ENCODE data around the gene JAGN1. TPM values are rescaled to one million over a fixed set of nuclear protein-coding genes. Genes with fewer than 3 reads are reported as not detected.

JAGN1 gene
- total and polyA plus RNA-seq, 9 of the 15 experiments (the other 6 are each of a cell fraction or from before 2014, with no cell fraction given), result 31.6 to 77.8 (median 40.3) TPM

DNA sequence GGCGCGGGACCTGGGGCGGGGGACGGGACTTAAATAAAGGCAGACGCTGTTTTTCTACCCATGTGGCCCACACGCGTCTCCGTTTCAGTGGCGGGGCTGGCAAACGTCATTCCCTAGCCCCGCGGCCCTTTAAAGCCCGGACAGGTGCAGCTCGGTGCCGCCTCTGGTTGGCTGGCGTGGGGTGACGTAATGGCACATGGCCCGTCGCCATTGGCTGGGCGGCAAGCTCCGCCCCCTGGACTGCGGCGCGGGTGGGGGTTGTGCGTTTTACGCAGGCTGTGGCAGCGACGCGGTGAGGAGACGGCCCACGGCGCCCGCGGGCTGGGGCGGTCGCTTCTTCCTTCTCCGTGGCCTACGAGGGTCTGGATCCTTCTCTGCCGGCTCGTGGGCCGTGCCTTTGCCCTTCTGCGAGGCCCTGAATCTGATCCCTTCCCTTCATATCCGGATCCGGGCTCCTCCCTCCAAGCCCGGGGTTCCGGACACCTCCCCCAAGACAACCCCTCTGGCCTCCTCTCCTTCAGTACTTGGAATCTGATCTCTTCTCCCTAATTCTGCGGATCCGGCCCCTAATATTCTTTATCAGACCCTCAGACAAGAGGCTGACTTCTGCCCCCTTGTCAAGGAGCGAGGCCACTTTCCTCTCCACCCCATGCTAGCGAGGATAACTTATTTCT lies 43.3 kb downstream of the JAGN1 start, which contains the start of gene CRELD1 (continued):
- TF ChIP-seq, protein P1, sequence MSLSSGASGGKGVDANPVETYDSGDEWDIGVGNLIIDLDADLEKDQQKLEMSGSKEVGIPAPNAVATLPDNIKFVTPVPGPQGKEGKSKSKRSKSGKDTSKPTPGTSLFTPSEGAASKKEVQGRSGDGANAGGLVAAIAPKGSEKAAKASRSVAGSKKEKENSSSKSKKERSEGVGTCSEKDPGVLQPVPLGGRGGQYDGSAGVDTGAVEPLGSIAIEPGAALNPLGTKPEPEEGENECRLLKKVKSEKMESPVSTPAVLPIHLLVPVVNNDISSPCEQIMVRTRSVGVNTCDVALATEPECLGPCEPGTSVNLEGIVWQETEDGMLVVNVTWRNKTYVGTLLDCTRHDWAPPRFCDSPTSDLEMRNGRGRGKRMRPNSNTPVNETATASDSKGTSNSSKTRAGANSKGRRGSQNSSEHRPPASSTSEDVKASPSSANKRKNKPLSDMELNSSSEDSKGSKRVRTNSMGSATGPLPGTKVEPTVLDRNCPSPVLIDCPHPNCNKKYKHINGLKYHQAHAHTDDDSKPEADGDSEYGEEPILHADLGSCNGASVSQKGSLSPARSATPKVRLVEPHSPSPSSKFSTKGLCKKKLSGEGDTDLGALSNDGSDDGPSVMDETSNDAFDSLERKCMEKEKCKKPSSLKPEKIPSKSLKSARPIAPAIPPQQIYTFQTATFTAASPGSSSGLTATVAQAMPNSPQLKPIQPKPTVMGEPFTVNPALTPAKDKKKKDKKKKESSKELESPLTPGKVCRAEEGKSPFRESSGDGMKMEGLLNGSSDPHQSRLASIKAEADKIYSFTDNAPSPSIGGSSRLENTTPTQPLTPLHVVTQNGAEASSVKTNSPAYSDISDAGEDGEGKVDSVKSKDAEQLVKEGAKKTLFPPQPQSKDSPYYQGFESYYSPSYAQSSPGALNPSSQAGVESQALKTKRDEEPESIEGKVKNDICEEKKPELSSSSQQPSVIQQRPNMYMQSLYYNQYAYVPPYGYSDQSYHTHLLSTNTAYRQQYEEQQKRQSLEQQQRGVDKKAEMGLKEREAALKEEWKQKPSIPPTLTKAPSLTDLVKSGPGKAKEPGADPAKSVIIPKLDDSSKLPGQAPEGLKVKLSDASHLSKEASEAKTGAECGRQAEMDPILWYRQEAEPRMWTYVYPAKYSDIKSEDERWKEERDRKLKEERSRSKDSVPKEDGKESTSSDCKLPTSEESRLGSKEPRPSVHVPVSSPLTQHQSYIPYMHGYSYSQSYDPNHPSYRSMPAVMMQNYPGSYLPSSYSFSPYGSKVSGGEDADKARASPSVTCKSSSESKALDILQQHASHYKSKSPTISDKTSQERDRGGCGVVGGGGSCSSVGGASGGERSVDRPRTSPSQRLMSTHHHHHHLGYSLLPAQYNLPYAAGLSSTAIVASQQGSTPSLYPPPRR (CRISPR knock-in tag; IDR thresholded peaks at IDR 0.05; ENCODE audit: borderline replicate concordance), result no peak
- TF ChIP-seq, protein P2, sequence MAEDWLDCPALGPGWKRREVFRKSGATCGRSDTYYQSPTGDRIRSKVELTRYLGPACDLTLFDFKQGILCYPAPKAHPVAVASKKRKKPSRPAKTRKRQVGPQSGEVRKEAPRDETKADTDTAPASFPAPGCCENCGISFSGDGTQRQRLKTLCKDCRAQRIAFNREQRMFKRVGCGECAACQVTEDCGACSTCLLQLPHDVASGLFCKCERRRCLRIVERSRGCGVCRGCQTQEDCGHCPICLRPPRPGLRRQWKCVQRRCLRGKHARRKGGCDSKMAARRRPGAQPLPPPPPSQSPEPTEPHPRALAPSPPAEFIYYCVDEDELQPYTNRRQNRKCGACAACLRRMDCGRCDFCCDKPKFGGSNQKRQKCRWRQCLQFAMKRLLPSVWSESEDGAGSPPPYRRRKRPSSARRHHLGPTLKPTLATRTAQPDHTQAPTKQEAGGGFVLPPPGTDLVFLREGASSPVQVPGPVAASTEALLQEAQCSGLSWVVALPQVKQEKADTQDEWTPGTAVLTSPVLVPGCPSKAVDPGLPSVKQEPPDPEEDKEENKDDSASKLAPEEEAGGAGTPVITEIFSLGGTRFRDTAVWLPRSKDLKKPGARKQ (CRISPR knock-in tag; IDR thresholded peaks at IDR 0.05), result no peak
- TF ChIP-seq, protein P3, sequence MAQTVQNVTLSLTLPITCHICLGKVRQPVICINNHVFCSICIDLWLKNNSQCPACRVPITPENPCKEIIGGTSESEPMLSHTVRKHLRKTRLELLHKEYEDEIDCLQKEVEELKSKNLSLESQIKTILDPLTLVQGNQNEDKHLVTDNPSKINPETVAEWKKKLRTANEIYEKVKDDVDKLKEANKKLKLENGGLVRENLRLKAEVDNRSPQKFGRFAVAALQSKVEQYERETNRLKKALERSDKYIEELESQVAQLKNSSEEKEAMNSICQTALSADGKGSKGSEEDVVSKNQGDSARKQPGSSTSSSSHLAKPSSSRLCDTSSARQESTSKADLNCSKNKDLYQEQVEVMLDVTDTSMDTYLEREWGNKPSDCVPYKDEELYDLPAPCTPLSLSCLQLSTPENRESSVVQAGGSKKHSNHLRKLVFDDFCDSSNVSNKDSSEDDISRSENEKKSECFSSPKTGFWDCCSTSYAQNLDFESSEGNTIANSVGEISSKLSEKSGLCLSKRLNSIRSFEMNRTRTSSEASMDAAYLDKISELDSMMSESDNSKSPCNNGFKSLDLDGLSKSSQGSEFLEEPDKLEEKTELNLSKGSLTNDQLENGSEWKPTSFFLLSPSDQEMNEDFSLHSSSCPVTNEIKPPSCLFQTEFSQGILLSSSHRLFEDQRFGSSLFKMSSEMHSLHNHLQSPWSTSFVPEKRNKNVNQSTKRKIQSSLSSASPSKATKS (CRISPR knock-in tag; IDR thresholded peaks at IDR 0.05), result no peak
- TF ChIP-seq KLF6 (CRISPR knock-in tag; IDR thresholded peaks at IDR 0.05; ENCODE audit: borderline replicate concordance) (no peak), HCFC1 (IDR thresholded peaks at IDR 0.05; ENCODE audit: low read depth, low read length) (peak; percentile 34), PCBP1 (IDR thresholded peaks at IDR 0.05; ENCODE audit: low read depth, low read length, poor library complexity, severe bottlenecking) (no peak), HMG20A (CRISPR knock-in tag; conservative IDR thresholded peaks at IDR 0.05) (no peak), EHMT2 (IDR thresholded peaks at IDR 0.05) (no peak), SMC3 (conservative IDR thresholded peaks at IDR 0.05; ENCODE audit: insufficient read depth, low read depth, low read length) (0 out of 2 replicates have a peak, but pooled peaks have one; percentile 1), PHF21A (IDR thresholded peaks at IDR 0.05; ENCODE audit: borderline replicate concordance, low read depth) (0 out of 2 replicates have a peak, but pooled peaks have one; percentile 8), HDAC1 (IDR thresholded peaks at IDR 0.05) (peak in 1 of 2 experiments; percentile 78; a peak in 2 of 4 replicates)
- TF ChIP-seq, protein P4, sequence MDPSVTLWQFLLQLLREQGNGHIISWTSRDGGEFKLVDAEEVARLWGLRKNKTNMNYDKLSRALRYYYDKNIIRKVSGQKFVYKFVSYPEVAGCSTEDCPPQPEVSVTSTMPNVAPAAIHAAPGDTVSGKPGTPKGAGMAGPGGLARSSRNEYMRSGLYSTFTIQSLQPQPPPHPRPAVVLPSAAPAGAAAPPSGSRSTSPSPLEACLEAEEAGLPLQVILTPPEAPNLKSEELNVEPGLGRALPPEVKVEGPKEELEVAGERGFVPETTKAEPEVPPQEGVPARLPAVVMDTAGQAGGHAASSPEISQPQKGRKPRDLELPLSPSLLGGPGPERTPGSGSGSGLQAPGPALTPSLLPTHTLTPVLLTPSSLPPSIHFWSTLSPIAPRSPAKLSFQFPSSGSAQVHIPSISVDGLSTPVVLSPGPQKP (CRISPR knock-in tag; IDR thresholded peaks at IDR 0.05), result no peak
- TF ChIP-seq, protein P5, sequence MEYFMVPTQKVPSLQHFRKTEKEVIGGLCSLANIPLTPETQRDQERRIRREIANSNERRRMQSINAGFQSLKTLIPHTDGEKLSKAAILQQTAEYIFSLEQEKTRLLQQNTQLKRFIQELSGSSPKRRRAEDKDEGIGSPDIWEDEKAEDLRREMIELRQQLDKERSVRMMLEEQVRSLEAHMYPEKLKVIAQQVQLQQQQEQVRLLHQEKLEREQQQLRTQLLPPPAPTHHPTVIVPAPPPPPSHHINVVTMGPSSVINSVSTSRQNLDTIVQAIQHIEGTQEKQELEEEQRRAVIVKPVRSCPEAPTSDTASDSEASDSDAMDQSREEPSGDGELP (CRISPR knock-in tag; IDR thresholded peaks at IDR 0.05; ENCODE audit: borderline replicate concordance), result peak; percentile 35
- TF ChIP-seq, protein P6, sequence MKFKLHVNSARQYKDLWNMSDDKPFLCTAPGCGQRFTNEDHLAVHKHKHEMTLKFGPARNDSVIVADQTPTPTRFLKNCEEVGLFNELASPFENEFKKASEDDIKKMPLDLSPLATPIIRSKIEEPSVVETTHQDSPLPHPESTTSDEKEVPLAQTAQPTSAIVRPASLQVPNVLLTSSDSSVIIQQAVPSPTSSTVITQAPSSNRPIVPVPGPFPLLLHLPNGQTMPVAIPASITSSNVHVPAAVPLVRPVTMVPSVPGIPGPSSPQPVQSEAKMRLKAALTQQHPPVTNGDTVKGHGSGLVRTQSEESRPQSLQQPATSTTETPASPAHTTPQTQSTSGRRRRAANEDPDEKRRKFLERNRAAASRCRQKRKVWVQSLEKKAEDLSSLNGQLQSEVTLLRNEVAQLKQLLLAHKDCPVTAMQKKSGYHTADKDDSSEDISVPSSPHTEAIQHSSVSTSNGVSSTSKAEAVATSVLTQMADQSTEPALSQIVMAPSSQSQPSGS (CRISPR knock-in tag; IDR thresholded peaks at IDR 0.05), result peak; percentile 94

All from K562 (cell line).